GM21529 (cell line): ENCODE data around the gene C9orf85.

ENCODE experiments used
- ATAC-seq: cut with Tn5 transposase; IDR thresholded peaks from one replicate; pipeline ENCODE4 v1.9.1; 2021; ENCODE audit not compliant: unreplicated experiment

The C9orf85 gene

DNA sequence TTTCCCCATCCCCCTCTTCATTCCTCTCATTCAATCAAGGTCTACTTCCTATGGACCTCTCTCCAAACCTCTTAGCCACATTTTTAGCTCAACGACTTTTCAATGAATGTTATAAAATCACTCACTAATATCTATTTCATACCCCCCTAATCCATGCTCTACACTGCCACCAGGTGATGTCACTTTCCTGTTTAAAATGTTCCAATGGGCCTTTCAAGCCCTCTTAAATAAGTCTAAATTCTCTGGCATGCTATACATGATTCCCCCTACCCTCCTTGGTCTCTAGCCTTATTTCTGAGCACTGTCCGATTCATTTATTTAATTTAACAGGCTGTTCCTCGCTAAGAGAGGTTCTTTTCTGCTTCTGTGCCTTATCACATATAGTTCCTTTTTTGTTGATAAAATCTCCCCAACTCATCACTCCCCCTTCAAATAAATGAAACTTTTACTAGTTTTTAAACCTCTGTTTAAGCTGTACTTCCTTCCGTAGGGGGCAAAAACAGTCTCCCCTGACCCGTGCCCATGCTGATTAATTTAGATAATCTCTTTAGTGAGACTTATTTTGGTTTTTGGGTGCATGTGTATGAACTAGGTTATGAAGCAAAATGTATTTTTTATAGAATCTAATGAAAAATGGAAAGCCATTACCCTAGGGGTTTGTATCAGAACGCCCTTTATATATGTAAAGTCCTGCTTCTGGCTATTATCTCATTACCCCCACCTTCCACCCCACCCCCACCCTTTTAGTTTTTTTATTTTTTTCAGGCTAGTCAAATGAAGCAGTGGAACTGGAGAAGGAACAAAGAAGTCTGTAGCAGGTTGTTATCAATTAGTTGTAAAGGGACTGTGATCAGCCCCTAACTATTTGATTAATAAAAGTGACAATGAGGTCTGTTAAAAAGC is 9.5 kb upstream of the C9orf85 start:
- ATAC-seq: no peak

DNA sequence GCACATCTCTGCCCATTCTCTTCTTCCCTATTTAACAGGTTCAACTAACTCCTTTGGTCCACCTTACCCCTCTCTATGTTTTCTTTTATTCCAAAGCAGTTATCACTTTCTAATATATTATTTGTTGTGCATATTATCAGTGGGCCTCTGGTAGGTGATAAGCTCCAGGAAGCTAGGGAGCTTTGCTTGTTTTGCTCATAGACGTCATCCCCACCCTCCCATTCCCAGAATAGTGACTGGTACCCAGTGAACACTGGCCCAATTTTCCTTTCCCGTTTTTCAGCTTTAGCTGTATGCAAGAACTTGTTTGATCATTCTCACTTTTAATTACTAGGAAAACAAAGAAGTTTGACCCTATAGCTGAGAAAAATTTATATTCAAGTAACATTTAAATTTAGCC is 7.4 kb upstream of the C9orf85 start:
- no peak for ATAC-seq

DNA sequence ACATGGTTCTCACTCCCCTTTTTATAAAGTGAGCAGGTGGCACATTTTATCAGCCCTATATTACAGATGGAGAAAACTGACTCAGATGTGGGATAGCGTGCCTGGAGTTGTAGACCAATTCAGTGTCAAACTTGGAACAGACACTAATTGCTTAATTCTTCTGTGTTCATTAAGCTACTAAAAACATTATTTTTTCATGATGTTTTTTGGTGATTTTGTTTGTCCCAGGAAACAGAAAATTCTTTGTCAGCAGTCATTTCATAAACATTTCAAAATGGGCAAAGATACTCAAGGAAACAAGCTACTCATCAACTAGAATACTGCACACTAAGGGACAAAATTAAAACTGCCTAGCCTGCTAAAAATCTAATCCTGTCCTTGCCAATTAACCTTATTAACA is 2.6 kb upstream of the C9orf85 start:
- no peak for ATAC-seq

DNA sequence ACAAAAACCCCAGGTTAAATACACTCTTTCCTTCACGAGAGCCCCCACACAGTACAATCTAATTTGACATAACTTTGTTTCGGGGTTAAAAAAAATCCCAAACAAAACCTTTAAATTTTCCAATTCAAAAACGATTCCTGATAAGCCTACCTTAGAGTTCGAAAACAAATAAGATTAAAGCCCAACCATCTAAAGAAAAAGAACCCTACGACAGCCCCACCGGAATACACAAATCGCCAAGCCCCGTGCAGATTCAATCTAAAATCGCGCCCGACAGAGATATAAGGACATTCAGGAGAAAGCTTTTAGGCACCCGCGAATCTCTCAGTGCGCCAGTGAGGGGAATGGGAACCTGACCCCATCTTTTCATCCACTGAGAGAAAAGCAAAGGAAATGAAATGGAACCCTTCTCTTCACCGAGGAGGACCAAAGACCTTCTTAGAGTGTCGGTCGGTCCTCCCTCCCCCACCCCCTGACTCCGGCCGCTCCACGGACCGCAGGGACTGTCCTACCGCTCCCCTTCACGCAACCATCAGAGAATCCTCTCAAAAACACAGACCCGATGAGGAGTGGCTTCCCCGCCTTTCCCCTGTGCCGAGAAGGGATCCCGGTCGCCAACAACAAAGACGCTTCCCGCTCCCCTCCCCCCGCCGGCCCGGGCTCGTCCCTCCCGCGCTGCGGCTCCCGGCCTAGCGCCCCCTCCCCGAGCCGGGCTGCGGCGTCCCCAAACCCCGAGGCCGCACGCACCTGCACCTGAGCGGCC is 1.4 kb upstream of the C9orf85 start:
- peak; percentile 12 for ATAC-seq

DNA sequence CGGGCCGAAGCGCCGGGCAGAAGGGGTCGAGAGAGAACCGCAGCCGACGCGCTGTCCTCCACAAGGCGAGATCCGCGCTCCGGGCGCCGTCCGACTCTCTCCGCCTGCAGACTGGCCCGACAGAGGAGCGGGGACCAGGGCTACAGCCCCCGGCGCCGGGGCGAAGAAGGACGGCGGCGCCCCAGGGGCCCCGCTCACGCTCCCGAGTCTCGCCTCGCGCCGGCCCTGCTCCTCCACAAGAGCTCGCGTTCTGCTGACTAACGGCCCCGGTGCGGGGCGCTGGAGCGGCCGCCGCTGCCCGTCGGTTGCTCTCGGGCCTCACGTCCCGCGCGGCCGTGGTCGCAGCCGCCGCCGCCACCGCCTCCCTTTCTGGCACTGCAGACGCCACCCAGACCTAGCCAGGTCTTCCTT is 784 bp upstream of the C9orf85 start:
- ATAC-seq: peak; percentile 18

DNA sequence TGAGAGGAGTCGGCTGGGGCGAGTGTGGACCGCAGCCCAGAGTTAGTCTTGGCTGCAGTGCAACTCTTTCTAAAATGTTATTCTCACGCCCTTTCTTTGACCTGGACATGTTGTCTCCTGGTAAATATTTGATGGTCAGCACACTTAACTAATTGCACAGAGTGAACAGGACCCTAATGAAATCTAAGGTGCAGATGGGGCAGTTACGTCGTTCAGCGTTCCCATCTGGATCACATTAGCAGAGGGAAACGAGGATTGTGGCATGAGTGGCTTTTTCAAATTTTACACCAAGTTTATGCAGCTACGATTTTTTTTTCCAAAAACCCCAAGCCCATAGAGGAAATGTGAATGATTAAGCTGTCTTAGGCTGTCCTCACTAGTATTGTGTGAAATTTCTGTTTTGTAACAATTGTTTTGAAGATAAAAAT is 483 bp downstream of the C9orf85 start:
- ATAC-seq: no peak

DNA sequence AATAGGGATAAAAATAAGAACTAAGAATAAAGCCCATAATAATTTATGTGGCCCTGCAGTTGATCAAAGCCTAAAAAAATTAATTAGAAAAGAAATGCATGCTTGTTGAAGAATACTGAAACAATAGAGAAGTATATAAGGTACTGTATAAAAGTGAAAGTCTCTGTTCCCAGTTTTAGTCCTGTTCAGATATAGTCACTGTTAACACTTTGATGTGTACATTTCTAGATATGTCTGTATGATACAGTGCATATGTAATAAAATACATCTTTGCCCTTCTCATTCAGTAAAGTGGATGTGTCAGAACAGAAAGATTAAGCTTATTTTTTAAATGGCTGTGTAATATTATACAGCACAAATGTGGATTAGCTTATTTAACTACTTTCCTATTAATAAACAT is 4.1 kb downstream of the C9orf85 start:
- no peak for ATAC-seq

DNA sequence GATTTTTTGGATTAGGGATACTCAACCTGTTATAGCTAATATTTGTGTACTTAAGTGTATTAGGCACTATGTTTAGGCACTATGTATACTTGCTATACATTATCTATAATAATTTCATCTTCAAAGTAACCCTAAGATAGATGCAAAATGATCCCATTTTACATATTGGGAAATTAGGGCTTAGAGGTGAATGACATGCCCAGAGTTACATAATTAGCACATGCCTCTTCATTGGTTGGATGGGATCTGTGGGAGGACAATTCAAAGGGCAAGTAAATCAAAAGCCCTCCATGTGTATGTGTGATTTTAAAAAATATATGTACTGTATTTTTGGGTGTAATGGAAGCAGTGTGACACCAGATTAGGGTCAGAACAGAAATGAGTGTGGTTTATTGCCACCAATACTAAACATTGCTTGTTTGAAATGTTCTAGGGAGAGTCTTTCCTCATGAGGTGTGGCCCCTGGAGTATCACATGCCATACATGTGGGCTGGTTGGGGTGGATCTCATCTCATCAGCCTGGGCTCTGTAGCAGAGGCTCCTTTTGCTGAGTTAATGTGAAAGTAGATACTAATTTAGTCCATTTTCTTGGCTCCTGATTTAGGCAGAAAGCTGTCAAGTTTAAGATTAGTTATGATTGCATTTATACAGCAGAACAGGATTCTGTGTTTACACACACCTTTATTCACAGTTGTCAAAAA is 5.5 kb downstream of the C9orf85 start:
- peak; percentile 91 for ATAC-seq

DNA sequence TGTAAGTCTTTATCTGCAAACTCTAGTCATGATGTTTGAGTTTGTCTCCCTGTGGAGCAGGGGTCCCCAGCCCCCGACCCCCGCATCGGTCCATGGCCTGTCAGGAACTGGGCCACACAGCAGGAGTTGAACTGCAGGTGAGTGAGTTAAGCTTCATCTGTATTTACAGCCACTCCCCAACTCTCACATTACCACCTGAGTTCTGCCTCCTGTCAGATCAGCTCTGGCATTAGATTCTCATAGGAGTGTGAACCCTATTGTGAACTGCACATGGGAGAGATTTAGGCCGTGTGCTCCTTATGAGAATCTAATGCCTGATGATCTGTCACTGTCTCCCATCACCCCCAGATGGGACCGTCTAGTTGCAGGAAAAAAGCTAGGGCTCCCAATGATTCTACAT is 7.0 kb downstream of the C9orf85 start:
- ATAC-seq: no peak

DNA sequence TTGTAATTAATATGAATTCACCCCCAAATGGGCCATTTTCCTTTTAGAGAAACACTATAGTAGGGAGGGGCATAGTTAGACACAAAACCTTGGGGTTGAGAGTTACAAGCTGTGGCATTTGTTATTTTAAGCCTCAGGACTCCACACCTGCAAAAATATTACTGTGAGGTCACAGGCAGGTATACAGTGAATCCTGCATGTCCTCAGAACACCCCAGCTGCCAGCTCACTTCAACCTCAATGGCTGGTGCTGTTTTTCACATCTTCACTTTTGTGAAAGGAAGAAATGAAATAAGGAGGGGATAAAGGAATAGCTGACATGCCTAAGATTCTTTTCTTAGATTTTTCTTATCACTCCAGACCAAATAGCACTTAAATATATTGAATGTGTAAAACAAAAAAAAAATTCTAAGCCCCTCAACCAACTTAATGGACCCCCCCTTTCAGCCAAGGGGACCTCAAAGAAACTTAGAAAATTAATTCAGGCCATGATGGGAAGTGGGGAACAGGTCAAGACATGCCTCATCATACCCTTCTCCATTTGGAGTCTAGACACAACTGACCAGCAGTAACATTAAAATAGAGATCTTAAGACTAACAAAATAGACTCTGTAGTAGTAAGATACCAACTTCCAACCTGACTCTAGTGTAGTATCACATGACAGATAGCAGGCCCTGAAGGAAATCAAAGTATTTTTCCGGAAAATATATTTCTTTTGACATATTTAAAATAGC is 9.2 kb downstream of the C9orf85 start:
- ATAC-seq: no peak

DNA sequence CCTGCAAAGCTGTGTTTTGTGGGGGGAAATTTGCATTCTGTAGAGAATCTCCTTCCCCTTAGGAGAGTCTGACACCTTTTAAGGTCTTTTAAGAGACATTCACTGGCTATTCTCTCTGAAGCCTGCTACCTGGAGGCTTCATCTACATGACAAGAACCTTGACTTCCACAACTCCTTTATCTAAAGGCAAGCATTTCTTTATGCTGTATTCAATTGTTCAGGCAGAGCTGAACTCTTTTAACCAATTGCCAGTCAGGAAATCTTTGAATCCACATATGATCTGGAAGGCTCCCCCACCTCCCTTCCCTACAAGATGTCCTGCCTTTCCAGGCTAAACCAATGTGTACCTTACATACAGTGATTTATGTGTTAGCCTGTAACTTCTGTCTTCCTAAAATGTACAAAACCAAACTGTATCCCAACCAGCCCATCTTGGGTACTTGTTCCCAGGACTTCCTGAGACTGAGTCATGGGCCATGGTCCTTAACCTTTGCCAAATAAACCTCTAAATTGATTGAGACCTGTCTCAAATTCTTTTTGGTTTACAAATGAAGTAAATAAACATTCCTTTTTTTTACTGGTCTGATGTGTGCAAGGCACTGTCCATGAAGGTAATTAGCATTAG is 9.9 kb downstream of the C9orf85 start:
- no peak for ATAC-seq

DNA sequence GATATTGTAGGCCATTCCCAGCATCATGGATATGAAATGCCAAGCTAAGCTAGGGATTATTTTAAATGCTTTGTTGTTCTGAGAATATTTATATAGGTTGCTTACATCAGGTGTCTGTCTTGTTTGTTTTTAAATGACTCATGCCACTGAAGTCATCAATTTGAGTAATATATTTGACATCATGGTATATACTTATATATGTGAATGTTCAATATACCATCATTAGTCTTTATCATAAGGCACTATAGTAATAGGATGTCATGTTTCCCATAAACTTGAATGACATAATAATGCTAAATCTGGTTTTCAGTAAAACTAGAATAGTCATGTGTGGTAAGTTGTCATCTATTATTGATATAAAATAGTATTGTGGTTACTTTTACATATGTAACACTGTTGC is 13.1 kb downstream of the C9orf85 start:
- no peak for ATAC-seq

DNA sequence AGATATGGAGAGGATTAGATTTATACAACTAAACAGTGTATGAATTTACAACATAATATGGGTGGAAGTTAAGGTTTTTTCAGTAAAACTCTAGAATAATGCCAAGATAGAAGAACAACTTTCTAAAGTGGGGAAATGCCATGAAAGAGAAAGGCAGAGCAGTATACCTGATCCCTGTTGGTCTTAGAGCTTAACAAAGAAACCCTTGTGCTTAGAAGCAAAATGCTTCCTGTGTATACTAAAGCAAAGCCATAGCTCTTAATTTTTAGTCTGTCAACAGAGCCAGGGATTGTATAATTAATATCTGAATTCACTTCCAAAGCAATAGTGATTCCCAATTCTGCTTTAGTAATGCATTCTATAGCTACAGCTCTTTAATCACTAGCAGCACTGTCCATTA is 14.4 kb downstream of the C9orf85 start:
- ATAC-seq: no peak

DNA sequence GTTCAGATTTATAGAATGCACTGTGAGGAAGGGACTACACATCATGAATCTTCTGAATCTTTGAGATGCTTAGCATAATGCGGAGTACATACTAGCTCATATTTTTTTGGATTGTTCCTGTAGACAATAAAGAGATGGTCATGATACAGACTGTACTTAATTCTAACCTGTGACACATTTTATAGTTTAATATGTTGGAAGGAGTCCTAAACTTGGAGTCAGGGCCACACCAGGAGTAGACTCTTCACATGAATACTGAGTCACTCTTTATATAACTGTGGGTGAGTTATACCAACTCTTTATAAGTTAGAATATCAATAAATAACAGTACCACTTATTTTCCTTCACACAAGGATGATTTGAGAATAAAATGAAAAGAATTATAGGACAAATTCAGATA is 16.9 kb downstream of the C9orf85 start:
- no peak for ATAC-seq

DNA sequence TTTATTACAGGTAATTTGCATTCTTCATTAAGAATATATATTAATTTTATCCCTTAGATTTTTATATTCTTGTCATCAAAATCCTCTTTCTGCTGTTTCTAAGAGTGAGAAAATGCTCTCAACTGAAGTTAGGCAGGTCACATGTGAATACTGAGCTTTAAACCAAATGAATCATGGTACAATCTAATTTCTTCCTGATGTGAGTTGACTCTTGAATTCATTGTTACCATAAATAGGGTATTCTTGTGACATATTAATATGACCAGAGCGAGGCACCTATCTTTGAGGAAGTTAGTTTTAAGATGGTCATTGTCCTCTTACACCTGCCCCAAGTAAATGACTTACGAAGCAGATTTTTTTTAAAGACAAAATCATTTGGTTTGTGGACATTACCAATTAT is 17.4 kb downstream of the C9orf85 start:
- ATAC-seq: no peak

DNA sequence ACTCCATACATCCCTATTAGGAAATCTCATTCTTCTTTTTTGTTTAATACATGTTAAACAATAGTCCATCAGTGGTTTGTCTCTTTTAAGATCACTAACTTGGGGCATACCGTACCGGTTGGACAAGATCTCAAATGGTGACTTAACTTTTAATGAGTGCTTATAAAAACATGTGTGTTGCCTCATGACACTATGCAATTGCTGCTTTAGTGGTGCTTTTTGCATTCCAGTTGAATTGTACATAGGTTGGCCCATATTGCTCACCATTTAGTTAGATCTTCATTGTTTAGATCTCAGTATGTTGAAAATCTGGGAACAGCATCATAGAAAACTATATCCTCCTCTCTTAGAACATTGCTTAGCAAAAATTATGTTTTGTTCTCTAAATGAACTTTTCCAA is 17.8 kb downstream of the C9orf85 start:
- no peak for ATAC-seq

DNA sequence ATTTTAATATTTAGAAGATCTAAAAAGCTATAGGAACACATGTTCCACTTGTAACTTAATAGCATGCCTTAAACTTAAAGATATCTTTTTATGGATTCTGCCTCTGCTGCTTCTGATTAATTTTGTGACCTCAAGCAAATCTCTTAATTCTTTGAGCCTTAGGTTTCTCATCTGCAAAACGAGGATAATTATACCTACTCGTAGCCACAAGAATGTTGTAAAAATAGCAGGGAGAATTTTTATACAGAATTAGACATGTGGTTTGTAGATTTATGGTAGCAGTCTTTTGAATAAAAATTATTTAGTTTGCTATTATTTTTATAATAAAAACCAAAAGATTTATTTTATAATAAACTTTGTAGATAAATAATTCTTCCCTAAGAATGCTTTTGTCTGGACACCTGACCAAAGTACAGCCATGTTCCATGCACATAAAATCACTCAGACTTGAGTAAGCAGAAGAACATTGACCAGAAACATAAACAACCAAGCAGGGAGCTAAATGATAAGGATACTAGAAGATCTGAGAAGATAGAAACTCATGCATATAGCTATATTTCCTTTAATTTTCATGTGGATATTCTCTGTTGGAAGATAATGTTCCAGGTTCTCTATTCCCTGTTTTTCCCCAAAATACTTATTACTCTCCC is 18.5 kb downstream of the C9orf85 start:
- no peak for ATAC-seq

DNA sequence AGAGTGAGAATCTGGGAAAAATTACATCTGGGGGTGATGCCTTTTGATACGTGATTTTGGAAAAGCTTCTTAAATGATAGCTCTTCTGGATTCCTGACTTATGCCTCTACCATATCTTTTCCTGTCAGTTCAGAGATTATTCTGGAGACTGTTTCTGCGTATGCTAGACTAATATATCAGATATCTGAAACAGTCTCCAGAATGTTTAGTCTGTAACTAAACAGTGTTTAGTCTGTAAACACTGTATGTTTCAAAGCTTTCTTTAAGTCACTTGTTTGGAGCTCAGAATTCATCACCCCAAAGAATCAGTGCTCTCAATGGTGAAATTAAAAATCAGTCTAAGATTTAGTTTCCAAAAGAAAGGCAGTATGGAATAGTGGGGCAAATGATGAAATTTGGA is 19.7 kb downstream of the C9orf85 start:
- ATAC-seq: no peak

DNA sequence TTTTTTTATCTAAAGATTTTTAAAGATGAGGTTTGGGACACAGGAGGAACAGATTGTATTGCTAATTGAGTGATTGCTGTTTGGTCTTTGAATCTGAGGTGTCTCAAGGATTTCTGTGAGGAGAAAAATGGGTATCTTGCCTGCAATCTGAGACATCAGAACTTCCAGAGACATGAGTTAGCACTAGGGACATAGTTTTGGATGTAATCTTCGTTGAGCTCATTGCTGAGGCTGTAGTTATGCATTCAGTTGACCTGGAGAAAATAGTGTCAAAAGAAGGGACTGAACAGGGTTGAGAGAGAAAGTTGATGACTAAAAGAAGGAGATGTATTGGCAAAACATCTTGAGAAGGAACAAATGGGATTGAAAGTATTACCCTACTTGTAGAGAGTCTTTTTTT is 24.6 kb downstream of the C9orf85 start:
- ATAC-seq: no peak

DNA sequence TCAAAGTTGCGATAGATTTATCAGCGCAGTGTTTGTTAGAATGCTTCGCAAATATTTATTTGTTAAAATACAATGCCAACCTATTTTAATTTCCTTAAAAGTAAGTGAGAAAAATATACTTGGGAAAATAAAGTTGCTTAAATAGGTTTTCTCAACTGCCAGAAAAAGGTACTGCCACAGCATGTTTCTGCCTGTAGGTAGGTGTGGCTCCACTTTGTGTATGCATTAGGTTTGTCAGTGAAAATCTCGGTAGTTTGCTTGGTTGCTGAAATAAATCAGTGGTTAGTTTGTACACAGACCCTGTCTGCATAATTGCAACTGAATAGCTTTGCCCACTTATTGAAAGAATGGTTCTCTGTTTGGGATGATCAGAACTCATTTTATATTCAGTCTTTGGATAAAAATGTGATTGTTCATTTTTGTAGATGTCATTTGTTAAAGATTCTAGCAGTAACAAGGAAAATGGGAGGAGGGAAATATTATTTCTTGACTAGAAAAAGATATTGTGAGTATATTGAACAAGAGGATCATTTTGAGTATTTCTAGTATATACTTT is 25.7 kb downstream of the C9orf85 start:
- ATAC-seq: no peak
